K562 (cell line): Measurements from ENCODE around the gene TIMM50. TPM values are rescaled to one million over a fixed set of nuclear protein-coding genes. Genes with fewer than 3 reads are reported as not detected.

Experiments
- FOSL1 ChIP-seq: fragments of 200-800 bp; sonication (Bioruptor generic); conservative IDR thresholded peaks from 2 replicates; pipeline ENCODE4 v1.6.1; 2016; ENCODE audit warnings: missing genetic modification characterization, missing compliant biosample characterization
- JUN ChIP-seq, 2 experiments: sonication (generic) in 1 of 2; formaldehyde crosslinking in 1 of 2; IDR thresholded peaks; 2 replicates each; pipeline versions ENCODE4 v1.6.1 to v1.8.0; 2012 to 2022; ENCODE audit warnings: borderline replicate concordance in 2 of 2, mild to moderate bottlenecking in 2 of 2, improper control_type of control experiment in 1 of 2, low read depth in 1 of 2, low read length in 1 of 2, missing genetic modification reagents in 1 of 2
- KAT7 ChIP-seq: sonication (generic); formaldehyde crosslinking; IDR thresholded peaks from 2 replicates; pipeline ENCODE4 v1.8.0; 2022; ENCODE audit warnings: missing genetic modification reagents, mild to moderate bottlenecking, borderline replicate concordance
- KDM5B ChIP-seq: fragments of 200-600 bp; sonication (generic); IDR thresholded peaks from 2 replicates; pipeline ENCODE4 v1.6.1; 2012; ENCODE audit warnings: low read depth, mild to moderate bottlenecking, moderate library complexity, low read length, control low read depth, inconsistent platforms; ENCODE audit not compliant: insufficient replicate concordance
- MEIS2 ChIP-seq: fragments of 450-650 bp; IDR thresholded peaks from 2 replicates; pipeline ENCODE4 v1.6.1; 2014; ENCODE audit warnings: mild to moderate bottlenecking; ENCODE audit not compliant: partially characterized antibody
- NCOA4 ChIP-seq: fragments of 450-650 bp; IDR thresholded peaks from 2 replicates; pipeline ENCODE4 v1.6.1; 2018; ENCODE audit warnings: mild to moderate bottlenecking; ENCODE audit not compliant: partially characterized antibody
- NFIX ChIP-seq: fragments of 250-450 bp; sonication (Bioruptor Pico); IDR thresholded peaks from 2 replicates; pipeline ENCODE4 v1.4.0; 2020; ENCODE audit warnings: low read depth, mild to moderate bottlenecking, moderate library complexity
- SMAD4 ChIP-seq: fragments of 250-450 bp; sonication (Bioruptor Pico); conservative IDR thresholded peaks from 2 replicates; pipeline ENCODE4 v1.8.0; 2021; ENCODE audit warnings: inconsistent platforms, mild to moderate bottlenecking, moderate library complexity
- SMARCA4 ChIP-seq: fragments of 450-650 bp; IDR thresholded peaks from 2 replicates; pipeline ENCODE4 v1.6.1; 2016
- XRCC5 ChIP-seq: fragments of 200-400 bp; formaldehyde crosslinking; IDR thresholded peaks from 2 replicates; pipeline ENCODE4 v1.6.1; 2017; ENCODE audit warnings: low read depth, mild to moderate bottlenecking, low read length
- YY1 ChIP-seq, 3 experiments: IDR thresholded peaks; 2 replicates each; pipeline ENCODE4 v1.6.1; 2011; ENCODE audit warnings: low read length in 2 of 3, mild to moderate bottlenecking in 2 of 3, moderate library complexity in 2 of 3, borderline replicate concordance in 1 of 3, control low read depth in 1 of 3, low read depth in 1 of 3; ENCODE audit not compliant: insufficient read depth in 3 of 3, insufficient replicate concordance in 2 of 3, control insufficient read depth in 1 of 3, insufficient read length in 1 of 3; ENCODE audit errors: extremely low read depth in 1 of 3
- ZNF41 ChIP-seq: fragments of 250-450 bp; sonication (Bioruptor Pico); conservative IDR thresholded peaks from 2 replicates; pipeline ENCODE4 v1.4.0; 2020; ENCODE audit warnings: mild to moderate bottlenecking
- ZNF644 ChIP-seq: fragments of 200-800 bp; sonication (Bioruptor generic); IDR thresholded peaks from 2 replicates; pipeline ENCODE4 v1.6.1; 2016; ENCODE audit warnings: low read depth, missing genetic modification characterization, missing compliant biosample characterization
- polyA plus RNA-seq, 8 experiments: library from polyadenylated mRNA; depleted of rRNA in 4 of 8; stranded (reverse) in 5 of 8; unstranded in 3 of 8; fragments of >200 nt; fragmentation: Nextera tagmentation in 2 of 8; fragmentation: Illumina TruSeq in 1 of 8; extraction: Ambion mirVana in 2 of 8; extraction: Trizol in 1 of 8; gene quantifications; 2 replicates each; pipeline versions ENCODE4 v1.2.1 to v1.2.3, GENCODE V29; 2011 to 2014; ENCODE audit warnings: inconsistent platforms in 1 of 8, missing spikeins in 1 of 8
- total RNA-seq, 7 experiments: library from RNA; depleted of rRNA in 6 of 7; stranded (reverse); fragments of >200 nt in 6 of 7; fragmentation: Illumina TruSeq in 2 of 7; extraction: Trizol in 2 of 7; gene quantifications; 2 replicates each; pipeline versions ENCODE4 v1.2.1 to v1.2.3, GENCODE V29; 2011 to 2021; ENCODE audit warnings: low replicate concordance in 1 of 7
- TF ChIP-seq, protein P1 (sequence below): fragments of 450-650 bp; IDR thresholded peaks from 2 replicates; pipeline ENCODE4 v1.6.1; 2016
- TF ChIP-seq, protein P2 (sequence below): sonication (generic); formaldehyde crosslinking; IDR thresholded peaks from 2 replicates; pipeline ENCODE4 v1.8.0; 2022; ENCODE audit warnings: missing genetic modification reagents, mild to moderate bottlenecking, moderate library complexity, borderline replicate concordance
- TF ChIP-seq, protein P3 (sequence below): sonication (generic); formaldehyde crosslinking; IDR thresholded peaks from 2 replicates; pipeline ENCODE4 v1.8.1; 2023; ENCODE audit warnings: mild to moderate bottlenecking, missing genetic modification reagents
- TF ChIP-seq, protein P4 (sequence below), 2 experiments: fragments of 250-450 bp in 1 of 2; fragments of 450-650 bp in 1 of 2; sonication (Bioruptor Pico) in 1 of 2; IDR thresholded peaks; 2 replicates each; pipeline versions ENCODE4 v1.6.1 to v1.8.0; 2016 to 2021; ENCODE audit warnings: mild to moderate bottlenecking in 2 of 2, moderate library complexity in 2 of 2, missing compliant biosample characterization in 1 of 2, missing genetic modification characterization in 1 of 2

TIMM50 gene
- total and polyA plus RNA-seq, 9 of the 15 experiments (the other 6 are each of a cell fraction or from before 2014, with no cell fraction given) = 28.3 to 221 (median 170) TPM

DNA sequence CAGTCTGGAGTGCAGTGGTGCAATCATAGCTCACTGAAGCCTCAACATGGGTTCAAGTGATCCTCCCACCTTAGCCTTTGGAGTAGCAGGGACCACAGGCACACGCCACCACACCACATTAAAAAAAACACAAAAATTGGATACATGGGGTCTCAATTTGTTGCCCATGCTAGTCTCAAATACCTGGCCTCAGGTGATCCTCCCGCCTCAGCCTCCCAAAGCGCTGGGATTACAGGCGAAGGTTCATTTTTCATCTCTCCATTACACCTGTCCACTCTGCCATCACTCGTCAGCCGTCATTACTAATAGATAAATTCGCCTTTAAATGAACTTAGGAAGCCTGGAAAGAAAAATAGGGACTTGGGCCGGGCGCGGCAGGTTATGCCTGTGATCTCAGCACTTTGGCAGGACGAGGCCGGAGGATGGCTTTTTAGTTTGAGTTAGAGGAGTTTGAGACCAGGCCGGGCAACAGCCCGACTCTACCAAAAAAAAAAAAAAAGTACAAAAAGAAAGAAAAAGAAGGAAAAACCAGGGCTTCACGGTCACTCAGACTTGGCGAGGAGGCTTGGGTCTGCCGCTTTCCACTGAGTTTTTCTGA, 35.9 kb upstream of the TIMM50 start (continued):
- TF ChIP-seq JUN (IDR thresholded peaks at IDR 0.05; ENCODE audit: borderline replicate concordance, low read depth, low read length) (no peak), JUN (CRISPR knock-in tag; IDR thresholded peaks at IDR 0.05; ENCODE audit: borderline replicate concordance) (no peak), KAT7 (CRISPR knock-in tag) (0 out of 2 replicates have a peak, but pooled peaks have one; percentile 64), KDM5B (no peak), YY1 (IDR thresholded peaks at IDR 0.05; ENCODE audit: borderline replicate concordance in 1 of 3, control insufficient read depth in 1 of 3, extremely low read depth in 1 of 3, insufficient read depth in 3 of 3, insufficient read length in 1 of 3, insufficient replicate concordance in 2 of 3, low read depth in 1 of 3, low read length in 2 of 3) (no peak), MEIS2 (peak; percentile 61), SMAD4 (CRISPR knock-in tag) (no peak), SMARCA4 (0 out of 2 replicates have a peak, but pooled peaks have one; percentile 32), NFIX (no peak), ZNF644 (no peak), NCOA4 (no peak), XRCC5 (no peak), ZNF41 (CRISPR knock-in tag) (no peak), FOSL1 (tag) (0 out of 2 replicates have a peak, but pooled peaks have one; percentile 9)
- TF ChIP-seq, protein P1, sequence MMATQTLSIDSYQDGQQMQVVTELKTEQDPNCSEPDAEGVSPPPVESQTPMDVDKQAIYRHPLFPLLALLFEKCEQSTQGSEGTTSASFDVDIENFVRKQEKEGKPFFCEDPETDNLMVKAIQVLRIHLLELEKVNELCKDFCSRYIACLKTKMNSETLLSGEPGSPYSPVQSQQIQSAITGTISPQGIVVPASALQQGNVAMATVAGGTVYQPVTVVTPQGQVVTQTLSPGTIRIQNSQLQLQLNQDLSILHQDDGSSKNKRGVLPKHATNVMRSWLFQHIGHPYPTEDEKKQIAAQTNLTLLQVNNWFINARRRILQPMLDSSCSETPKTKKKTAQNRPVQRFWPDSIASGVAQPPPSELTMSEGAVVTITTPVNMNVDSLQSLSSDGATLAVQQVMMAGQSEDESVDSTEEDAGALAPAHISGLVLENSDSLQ = 0 out of 2 replicates have a peak, but pooled peaks have one; percentile 35
- TF ChIP-seq, protein P2, sequence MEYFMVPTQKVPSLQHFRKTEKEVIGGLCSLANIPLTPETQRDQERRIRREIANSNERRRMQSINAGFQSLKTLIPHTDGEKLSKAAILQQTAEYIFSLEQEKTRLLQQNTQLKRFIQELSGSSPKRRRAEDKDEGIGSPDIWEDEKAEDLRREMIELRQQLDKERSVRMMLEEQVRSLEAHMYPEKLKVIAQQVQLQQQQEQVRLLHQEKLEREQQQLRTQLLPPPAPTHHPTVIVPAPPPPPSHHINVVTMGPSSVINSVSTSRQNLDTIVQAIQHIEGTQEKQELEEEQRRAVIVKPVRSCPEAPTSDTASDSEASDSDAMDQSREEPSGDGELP (CRISPR knock-in tag) = no peak
- TF ChIP-seq, protein P3, sequence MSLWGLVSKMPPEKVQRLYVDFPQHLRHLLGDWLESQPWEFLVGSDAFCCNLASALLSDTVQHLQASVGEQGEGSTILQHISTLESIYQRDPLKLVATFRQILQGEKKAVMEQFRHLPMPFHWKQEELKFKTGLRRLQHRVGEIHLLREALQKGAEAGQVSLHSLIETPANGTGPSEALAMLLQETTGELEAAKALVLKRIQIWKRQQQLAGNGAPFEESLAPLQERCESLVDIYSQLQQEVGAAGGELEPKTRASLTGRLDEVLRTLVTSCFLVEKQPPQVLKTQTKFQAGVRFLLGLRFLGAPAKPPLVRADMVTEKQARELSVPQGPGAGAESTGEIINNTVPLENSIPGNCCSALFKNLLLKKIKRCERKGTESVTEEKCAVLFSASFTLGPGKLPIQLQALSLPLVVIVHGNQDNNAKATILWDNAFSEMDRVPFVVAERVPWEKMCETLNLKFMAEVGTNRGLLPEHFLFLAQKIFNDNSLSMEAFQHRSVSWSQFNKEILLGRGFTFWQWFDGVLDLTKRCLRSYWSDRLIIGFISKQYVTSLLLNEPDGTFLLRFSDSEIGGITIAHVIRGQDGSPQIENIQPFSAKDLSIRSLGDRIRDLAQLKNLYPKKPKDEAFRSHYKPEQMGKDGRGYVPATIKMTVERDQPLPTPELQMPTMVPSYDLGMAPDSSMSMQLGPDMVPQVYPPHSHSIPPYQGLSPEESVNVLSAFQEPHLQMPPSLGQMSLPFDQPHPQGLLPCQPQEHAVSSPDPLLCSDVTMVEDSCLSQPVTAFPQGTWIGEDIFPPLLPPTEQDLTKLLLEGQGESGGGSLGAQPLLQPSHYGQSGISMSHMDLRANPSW (CRISPR knock-in tag) = no peak
- TF ChIP-seq, protein P4, sequence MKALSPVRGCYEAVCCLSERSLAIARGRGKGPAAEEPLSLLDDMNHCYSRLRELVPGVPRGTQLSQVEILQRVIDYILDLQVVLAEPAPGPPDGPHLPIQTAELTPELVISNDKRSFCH (CRISPR knock-in tag; IDR thresholded peaks at IDR 0.05) = no peak
- TF ChIP-seq, protein P4 (tag; IDR thresholded peaks at IDR 0.05) = no peak
- TF ChIP-seq, all 486 proteins: peak for 8
